Panc1 (cell line): ENCODE data around the gene TTLL11. TPM values are rescaled to one million over a fixed set of nuclear protein-coding genes. Genes with fewer than 3 reads are reported as not detected.

Experiments used
- ATAC-seq: fragments of 200-7000 bp; cut with Tn5 transposase; 2 replicates; pipeline ENCODE4 v1.9.1; 2020; ENCODE audit warnings: mild to moderate bottlenecking, moderate library complexity
- BruUV-seq: library from RNA; stranded (reverse); fragments of 400-500 nt; replicated peaks from 2 replicates; lab custom pipeline; 2021; lab: Mats Ljungman, UMichigan
- CTCF ChIA-PET: fragments of 300-600 bp; sonication (Branson Sonifier 250); formaldehyde crosslinking; loops from one replicate; lab custom pipeline; 2022; ENCODE audit warnings: antibody characterized with exemption; lab: Charles Lee
- POLR2A ChIA-PET: fragments of 300-600 bp; sonication (Branson Sonifier 250); formaldehyde crosslinking; loops from one replicate; lab custom pipeline; 2022; ENCODE audit warnings: antibody characterized with exemption; lab: Charles Lee
- DNase-seq: peaks from one replicate; pipeline ENCODE4 v3.0.0-alpha.2; 2010; ENCODE audit warnings: low read depth, low spot score
- H3K27ac ChIP-seq: 2 replicates; pipeline ENCODE4 v1.5.1; 2011; ENCODE audit warnings: mild to moderate bottlenecking, low read length, inconsistent platforms
- H3K27me3 ChIP-seq: fragments of 200-500 bp; sonication (Bioruptor generic); 2 replicates; pipeline ENCODE4 v1.6.0; 2014; ENCODE audit warnings: low read length, inconsistent platforms; ENCODE audit not compliant: control insufficient read depth, insufficient read depth
- H3K36me3 ChIP-seq: fragments of 200-500 bp; sonication (Bioruptor generic); 2 replicates; pipeline ENCODE4 v1.5.1; 2014; ENCODE audit warnings: inconsistent platforms, mild to moderate bottlenecking, low read length, moderate library complexity; ENCODE audit not compliant: control insufficient read depth, insufficient read depth
- H3K4me1 ChIP-seq: 2 replicates; pipeline ENCODE4 v1.5.1; 2011; ENCODE audit warnings: inconsistent platforms, mild to moderate bottlenecking, low read length, moderate library complexity; ENCODE audit not compliant: control insufficient read depth, insufficient read depth
- H3K4me3 ChIP-seq, 2 experiments: 2 replicates each; pipeline ENCODE4 v1.5.1; 2011 to 2012; ENCODE audit warnings: low read depth in 2 of 2, low read length in 2 of 2, mild to moderate bottlenecking in 2 of 2, inconsistent platforms in 1 of 2, moderate library complexity in 1 of 2
- H3K9me3 ChIP-seq: fragments of 200-500 bp; sonication (Bioruptor generic); 2 replicates; pipeline ENCODE4 v1.5.1; 2014; ENCODE audit warnings: low read depth, mild to moderate bottlenecking, inconsistent platforms, low read length, moderate library complexity; ENCODE audit not compliant: control insufficient read depth, insufficient read depth
- CTCF ChIP-seq: fragments of 450-650 bp; IDR thresholded peaks from 2 replicates; pipeline ENCODE4 v1.5.1; 2017; ENCODE audit warnings: mild to moderate bottlenecking
- POLR2AphosphoS5 ChIP-seq: IDR thresholded peaks from 2 replicates; pipeline ENCODE4 v1.6.1; 2012; ENCODE audit warnings: mild to moderate bottlenecking, low read depth, low read length, moderate library complexity
- SIN3A ChIP-seq: IDR thresholded peaks from 2 replicates; pipeline ENCODE4 v1.6.1; 2012; ENCODE audit warnings: low read depth, mild to moderate bottlenecking, low read length, moderate library complexity, borderline replicate concordance; ENCODE audit not compliant: insufficient read depth
- TCF7L2 ChIP-seq: IDR thresholded peaks from 2 replicates; pipeline ENCODE4 v1.6.1; 2011; ENCODE audit warnings: mild to moderate bottlenecking, low read depth, low read length, inconsistent platforms
- in situ Hi-C: cut with HindIII; loops from 2 replicates; pipeline ENCODE4 v1.10.0; 2016; ENCODE audit warnings: low sequenced_read_pairs, low pct_unique_long_range_greater_than_20kb
- intact Hi-C: fragments of 100-400 bp; cut with micrococcal nuclease; formaldehyde crosslinking; loops from one replicate; pipeline ENCODE4 v1.10.0; 2022; ENCODE audit not compliant: unreplicated experiment
- total RNA-seq: library from RNA; stranded (reverse); gene quantifications from one replicate; pipeline ENCODE4 v1.2.1, GENCODE V29; 2021; ENCODE audit not compliant: unreplicated experiment
- TF ChIP-seq, protein P1 (sequence below), 2 experiments: IDR thresholded peaks; 2 replicates each; pipeline ENCODE4 v1.6.1; 2011 to 2012; ENCODE audit warnings: low read depth in 2 of 2, control low read depth in 1 of 2, low read length in 1 of 2, mild to moderate bottlenecking in 1 of 2, moderate library complexity in 1 of 2; ENCODE audit not compliant: insufficient read depth in 1 of 2

Gene TTLL11
- total RNA-seq, 1 experiment from 2014 or later: 1.1 TPM

DNA sequence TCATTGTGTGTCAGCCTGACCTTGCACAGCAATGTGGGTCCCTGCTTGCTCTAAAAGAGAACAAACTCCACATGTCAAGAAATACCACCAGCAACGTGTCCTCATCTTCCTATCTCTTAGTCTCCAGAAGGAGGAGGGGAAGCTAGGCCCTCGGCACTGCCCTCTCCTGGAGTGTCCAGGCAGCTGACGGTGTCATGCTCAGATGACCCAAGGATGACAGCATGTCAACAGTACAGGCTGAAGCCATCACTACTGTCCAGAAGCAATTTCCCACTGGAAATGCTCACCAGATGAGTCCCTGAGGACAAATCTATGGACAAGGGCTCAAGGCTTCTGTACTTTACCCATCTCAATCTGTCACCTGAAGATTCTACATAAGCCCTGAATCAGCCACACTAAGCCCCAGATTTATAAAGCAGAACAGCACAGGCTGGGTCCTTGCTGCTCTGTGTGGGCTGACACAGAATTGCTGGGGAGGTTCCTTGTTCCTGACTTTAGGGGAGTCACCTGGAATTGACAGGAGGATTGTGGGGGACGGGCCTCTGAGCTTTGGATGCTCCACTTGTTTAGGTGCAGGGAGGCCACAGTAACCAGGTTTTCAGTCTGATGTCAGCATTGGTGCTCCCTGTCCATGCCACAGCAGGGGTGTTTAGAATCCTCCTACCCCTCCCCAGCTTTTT lies 231.5 kb downstream of the TTLL11 start:
- ChIA-PET POLR2A (interaction anchor here (0.7 kb wide), 1 partner anchor 19 kb away, joined by 12 read pairs; no protein-coding TSS in a partner anchor), CTCF (interaction anchor here (0.9 kb wide), 1 partner anchor 128 kb away, joined by 3 read pairs; no protein-coding TSS in a partner anchor)
- Histone ChIP-seq H3K27me3 (no peaks in the 10 kb centered on the region), H3K9me3 (no peaks in the 10 kb centered on the region), H3K4me1 (no peaks in the 10 kb centered on the region), H3K27ac (no peak overlapping the region), H3K4me3 (no peak overlapping the region), H3K36me3 (no peaks in the 10 kb centered on the region)
- DNase-seq (peak; percentile 7), ATAC-seq (peak; percentile 82; the same call in 1 of the 2 replicates)
- in situ Hi-C loops: no loop called here
- intact Hi-C loops: no loop called here
- BruUV-seq: no TSS peak
- TF ChIP-seq CTCF (peak; percentile 66), TCF7L2 (no peak)

DNA sequence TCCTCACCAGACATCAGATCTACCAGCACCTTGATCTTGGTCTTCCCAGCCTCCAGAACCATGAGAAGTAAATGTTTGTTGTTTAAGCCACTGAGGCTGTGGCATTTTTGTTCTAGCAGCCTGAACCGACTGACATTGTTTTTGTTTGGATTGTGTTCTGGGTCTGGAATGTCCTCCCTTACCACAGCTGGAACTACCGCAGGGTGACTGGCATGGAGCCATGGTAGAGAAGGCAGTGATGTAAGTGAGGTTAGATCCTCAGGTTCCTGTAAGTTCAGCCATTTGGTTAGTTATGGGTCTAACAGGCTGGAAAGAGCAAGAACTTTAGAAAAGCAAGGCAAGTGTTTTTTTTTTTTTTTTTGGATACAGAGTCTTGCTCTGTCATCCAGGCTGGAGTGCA lies 232.4 kb downstream of the TTLL11 start:
- DNase-seq: no peak
- H3K9me3 ChIP-seq: no peaks in the 10 kb centered on the region
- intact Hi-C loops (no loop called here), in situ Hi-C loops (no loop called here)
- no peaks in the 10 kb centered on the region for H3K36me3 ChIP-seq
- ATAC-seq: no peak
- ChIA-PET POLR2A (interaction anchor here (0.7 kb wide), 1 partner anchor 18 kb away, joined by 12 read pairs; no protein-coding TSS in a partner anchor), CTCF (interaction anchor here (0.9 kb wide), 1 partner anchor 127 kb away, joined by 3 read pairs; no protein-coding TSS in a partner anchor)
- no peak overlapping the region for H3K4me3 ChIP-seq
- H3K27ac ChIP-seq: no peak overlapping the region
- BruUV-seq: no TSS peak
- TF ChIP-seq CTCF (no peak), SIN3A (no peak), POLR2AphosphoS5 (no peak), TCF7L2 (no peak)
- TF ChIP-seq, protein P1, sequence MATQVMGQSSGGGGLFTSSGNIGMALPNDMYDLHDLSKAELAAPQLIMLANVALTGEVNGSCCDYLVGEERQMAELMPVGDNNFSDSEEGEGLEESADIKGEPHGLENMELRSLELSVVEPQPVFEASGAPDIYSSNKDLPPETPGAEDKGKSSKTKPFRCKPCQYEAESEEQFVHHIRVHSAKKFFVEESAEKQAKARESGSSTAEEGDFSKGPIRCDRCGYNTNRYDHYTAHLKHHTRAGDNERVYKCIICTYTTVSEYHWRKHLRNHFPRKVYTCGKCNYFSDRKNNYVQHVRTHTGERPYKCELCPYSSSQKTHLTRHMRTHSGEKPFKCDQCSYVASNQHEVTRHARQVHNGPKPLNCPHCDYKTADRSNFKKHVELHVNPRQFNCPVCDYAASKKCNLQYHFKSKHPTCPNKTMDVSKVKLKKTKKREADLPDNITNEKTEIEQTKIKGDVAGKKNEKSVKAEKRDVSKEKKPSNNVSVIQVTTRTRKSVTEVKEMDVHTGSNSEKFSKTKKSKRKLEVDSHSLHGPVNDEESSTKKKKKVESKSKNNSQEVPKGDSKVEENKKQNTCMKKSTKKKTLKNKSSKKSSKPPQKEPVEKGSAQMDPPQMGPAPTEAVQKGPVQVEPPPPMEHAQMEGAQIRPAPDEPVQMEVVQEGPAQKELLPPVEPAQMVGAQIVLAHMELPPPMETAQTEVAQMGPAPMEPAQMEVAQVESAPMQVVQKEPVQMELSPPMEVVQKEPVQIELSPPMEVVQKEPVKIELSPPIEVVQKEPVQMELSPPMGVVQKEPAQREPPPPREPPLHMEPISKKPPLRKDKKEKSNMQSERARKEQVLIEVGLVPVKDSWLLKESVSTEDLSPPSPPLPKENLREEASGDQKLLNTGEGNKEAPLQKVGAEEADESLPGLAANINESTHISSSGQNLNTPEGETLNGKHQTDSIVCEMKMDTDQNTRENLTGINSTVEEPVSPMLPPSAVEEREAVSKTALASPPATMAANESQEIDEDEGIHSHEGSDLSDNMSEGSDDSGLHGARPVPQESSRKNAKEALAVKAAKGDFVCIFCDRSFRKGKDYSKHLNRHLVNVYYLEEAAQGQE (IDR thresholded peaks at IDR 0.05; ENCODE audit: insufficient read depth in 1 of 2, low read depth in 2 of 2, low read length in 1 of 2): no peak
- H3K4me1 ChIP-seq: no peaks in the 10 kb centered on the region
- no peaks in the 10 kb centered on the region for H3K27me3 ChIP-seq
